ENCODE data around the gene ERG.

Gene ERG

GRCh38 chr21:38496224-38496623 is 2.1 kb downstream of the ERG start:
- DNase-seq (ENCODE audit: low spot score) = no peak

GRCh38 chr21:38495696-38496095 is 2.6 kb downstream of the ERG start:
- no peak for DNase-seq (ENCODE audit: low spot score)

- DNase-seq (ENCODE audit: low spot score) = no peak
These were observed 3.0 kb downstream of the ERG start for GRCh38 chr21:38495242-38495641.

- no peak for DNase-seq (ENCODE audit: low spot score)
These were observed 3.6 kb downstream of the ERG start for GRCh38 chr21:38494703-38495102.

GRCh38 chr21:38494251-38494642 is 4.0 kb downstream of the ERG start:
- no peak for DNase-seq (ENCODE audit: low spot score)

- DNase-seq (ENCODE audit: low spot score) = no peak
These were observed 4.6 kb downstream of the ERG start for GRCh38 chr21:38493549-38494250.

GRCh38 chr21:38492007-38492406 is 6.3 kb downstream of the ERG start:
- DNase-seq (ENCODE audit: low spot score) = no peak

- DNase-seq (ENCODE audit: low spot score) = no peak
These were observed 6.7 kb downstream of the ERG start for GRCh38 chr21:38491536-38491935.

GRCh38 chr21:38490411-38491020 is 7.8 kb downstream of the ERG start:
- no peak for DNase-seq (ENCODE audit: low spot score)

- DNase-seq (ENCODE audit: low spot score) = no peak
These were observed 8.5 kb downstream of the ERG start for GRCh38 chr21:38489729-38490128.

- no peak for DNase-seq (ENCODE audit: low spot score)
These were observed 9.0 kb downstream of the ERG start for GRCh38 chr21:38489271-38489652.

GRCh38 chr21:38488640-38489270 is 9.5 kb downstream of the ERG start:
- no peak for DNase-seq (ENCODE audit: low spot score)

GRCh38 chr21:38487901-38488639 is 10.2 kb downstream of the ERG start:
- DNase-seq (ENCODE audit: low spot score) = no peak

- DNase-seq (ENCODE audit: low spot score) = no peak
These were observed 11.6 kb downstream of the ERG start for GRCh38 chr21:38486706-38487105.

GRCh38 chr21:38486221-38486620 is 12.1 kb downstream of the ERG start:
- DNase-seq (ENCODE audit: low spot score) = no peak

GRCh38 chr21:38479641-38480525 is 18.4 kb downstream of the ERG start:
- no peak for DNase-seq (ENCODE audit: low spot score)

- DNase-seq (ENCODE audit: low spot score) = no peak
These were observed 19.5 kb downstream of the ERG start for GRCh38 chr21:38478782-38479181.

GRCh38 chr21:38477226-38477625 is 21.1 kb downstream of the ERG start:
- DNase-seq (ENCODE audit: low spot score) = no peak

- no peak for DNase-seq (ENCODE audit: low spot score)
These were observed 21.9 kb downstream of the ERG start for GRCh38 chr21:38476385-38476784.

GRCh38 chr21:38475519-38475918 is 22.8 kb downstream of the ERG start:
- no peak for DNase-seq (ENCODE audit: low spot score)

GRCh38 chr21:38474796-38475195 is 23.5 kb downstream of the ERG start:
- DNase-seq (ENCODE audit: low spot score) = no peak

- DNase-seq (ENCODE audit: low spot score) = no peak
These were observed 24.2 kb downstream of the ERG start for GRCh38 chr21:38474124-38474523.

All from AG20443 (cell line).